Gastrocnemius medialis (tissue), 4 donors: ENCODE data around the gene SFT2D2.

Experiments
- POLR2A ChIP-seq, 2 donors: fragments of 450-650 bp; IDR thresholded peaks; one replicate each; pipeline ENCODE4 v1.6.1; 2017; ENCODE audit warnings: antibody characterized with exemption in 2 of 2, mild to moderate bottlenecking in 2 of 2, moderate library complexity in 2 of 2
- TF ChIP-seq, protein P1 (sequence below), 5 experiments: fragments of 450-650 bp in 3 of 5; fragments of 200-600 bp in 2 of 5; sonication (generic) in 2 of 5; IDR thresholded peaks in 4 of 5; conservative IDR thresholded peaks in 1 of 5; 1 replicate in 4 of 5; 2 replicates in 1 of 5; pipeline ENCODE4 v1.5.1; 2016 to 2019; ENCODE audit warnings: antibody characterized with exemption in 5 of 5, mild to moderate bottlenecking in 3 of 5, moderate library complexity in 3 of 5

DNA sequence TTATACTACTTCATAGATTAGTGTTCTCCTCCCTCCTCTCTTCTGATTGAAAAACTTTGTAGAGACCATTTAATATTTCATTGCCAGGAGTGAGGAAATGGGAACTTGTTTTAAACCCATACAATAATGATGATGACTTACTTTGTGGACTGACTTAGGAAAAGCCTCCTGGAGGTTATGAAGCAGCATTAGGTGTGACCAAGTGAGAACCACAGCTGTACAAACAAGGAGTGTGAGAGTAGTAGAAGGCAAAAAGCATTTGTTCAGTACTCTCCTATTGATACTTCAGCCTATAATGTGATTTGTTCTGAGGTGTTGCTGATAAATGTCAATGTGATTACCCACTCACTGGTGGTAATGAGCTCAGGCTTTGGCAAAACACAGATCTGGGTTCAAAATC, 38.6 kb upstream of the SFT2D2 start:
- TF ChIP-seq, protein P1, sequence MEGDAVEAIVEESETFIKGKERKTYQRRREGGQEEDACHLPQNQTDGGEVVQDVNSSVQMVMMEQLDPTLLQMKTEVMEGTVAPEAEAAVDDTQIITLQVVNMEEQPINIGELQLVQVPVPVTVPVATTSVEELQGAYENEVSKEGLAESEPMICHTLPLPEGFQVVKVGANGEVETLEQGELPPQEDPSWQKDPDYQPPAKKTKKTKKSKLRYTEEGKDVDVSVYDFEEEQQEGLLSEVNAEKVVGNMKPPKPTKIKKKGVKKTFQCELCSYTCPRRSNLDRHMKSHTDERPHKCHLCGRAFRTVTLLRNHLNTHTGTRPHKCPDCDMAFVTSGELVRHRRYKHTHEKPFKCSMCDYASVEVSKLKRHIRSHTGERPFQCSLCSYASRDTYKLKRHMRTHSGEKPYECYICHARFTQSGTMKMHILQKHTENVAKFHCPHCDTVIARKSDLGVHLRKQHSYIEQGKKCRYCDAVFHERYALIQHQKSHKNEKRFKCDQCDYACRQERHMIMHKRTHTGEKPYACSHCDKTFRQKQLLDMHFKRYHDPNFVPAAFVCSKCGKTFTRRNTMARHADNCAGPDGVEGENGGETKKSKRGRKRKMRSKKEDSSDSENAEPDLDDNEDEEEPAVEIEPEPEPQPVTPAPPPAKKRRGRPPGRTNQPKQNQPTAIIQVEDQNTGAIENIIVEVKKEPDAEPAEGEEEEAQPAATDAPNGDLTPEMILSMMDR (IDR thresholded peaks at IDR 0.05 in 4 of 5, conservative IDR thresholded peaks at IDR 0.05 in 1 of 5) = no peak
- no peak for TF ChIP-seq POLR2A (IDR thresholded peaks at IDR 0.05)
